SK-N-SH (cell line): ENCODE data around the gene ATP2A3. TPM values are rescaled to one million over a fixed set of nuclear protein-coding genes. Genes with fewer than 3 reads are reported as not detected.
A peak's percentile ranks its signal among the peaks of the same experiment; 100 is the strongest.

Source experiments
- CTCF ChIA-PET: fragments of 300-600, 350-600 bp; formaldehyde crosslinking; extraction: SDS; loops from one replicate; lab custom pipeline; 2021; lab: Yijun Ruan, JAX
- POLR2A ChIA-PET: fragments of 350-600 bp; sonication (Branson Sonifier 250); formaldehyde crosslinking; extraction: SDS; loops from one replicate; lab custom pipeline; 2020; ENCODE audit warnings: antibody characterized with exemption, inconsistent platforms; lab: Yijun Ruan, JAX
- DNase-seq: peaks from one replicate; pipeline ENCODE4 v3.0.0; 2012
- H2AFZ ChIP-seq: fragments of 200-600 bp; sonication (generic); 2 replicates; pipeline ENCODE4 v1.8.1; 2016; ENCODE audit warnings: antibody characterized with exemption, mild to moderate bottlenecking, low read depth
- H3F3A ChIP-seq: fragments of 200-600 bp; sonication (generic); replicated peaks from 2 replicates; pipeline ENCODE3; 2016; ENCODE audit warnings: antibody characterized with exemption, mild to moderate bottlenecking; ENCODE audit not compliant: insufficient read depth
- H3K27ac ChIP-seq, 2 experiments: fragments of 200-500 bp in 1 of 2; fragments of 200-600 bp in 1 of 2; sonication (Bioruptor generic) in 1 of 2; sonication (generic), shearing (Covaris generic) in 1 of 2; 2 replicates each; pipeline versions ENCODE4 v1.5.1 to v1.6.1; 2014 to 2016; ENCODE audit warnings: low read depth in 2 of 2, inconsistent platforms in 1 of 2, low read length in 1 of 2, mild to moderate bottlenecking in 1 of 2, mixed read lengths in 1 of 2
- H3K27me3 ChIP-seq: fragments of 200-600 bp; sonication (generic), shearing (Covaris generic); 2 replicates; pipeline ENCODE4 v1.6.1; 2016; ENCODE audit warnings: mixed run types; ENCODE audit not compliant: insufficient read depth
- H3K36me3 ChIP-seq, 2 experiments: fragments of 200-500 bp in 1 of 2; fragments of 200-600 bp in 1 of 2; sonication (Bioruptor generic) in 1 of 2; sonication (generic) in 1 of 2; replicated peaks in 1 of 2; 2 replicates each; pipeline versions ENCODE3 to v1.5.1; 2014 to 2016; ENCODE audit warnings: low read length in 1 of 2, mild to moderate bottlenecking in 1 of 2; ENCODE audit not compliant: insufficient read depth in 2 of 2, control insufficient read depth in 1 of 2
- H3K4me1 ChIP-seq, 2 experiments: fragments of 200-500 bp in 1 of 2; fragments of 200-600 bp in 1 of 2; sonication (Bioruptor generic) in 1 of 2; sonication (generic), shearing (Covaris generic) in 1 of 2; 2 replicates each; pipeline versions ENCODE4 v1.5.1 to v1.6.1; 2014 to 2016; ENCODE audit warnings: low read depth in 1 of 2, low read length in 1 of 2, mixed run types in 1 of 2; ENCODE audit not compliant: insufficient read depth in 2 of 2, control insufficient read depth in 1 of 2
- H3K4me2 ChIP-seq: fragments of 200-600 bp; sonication (generic), shearing (Covaris generic); 2 replicates; pipeline ENCODE4 v1.6.1; 2017; ENCODE audit warnings: mixed run types
- H3K4me3 ChIP-seq, 2 experiments: fragments of 200-500 bp in 1 of 2; fragments of 200-600 bp in 1 of 2; sonication (Bioruptor generic) in 1 of 2; sonication (generic), shearing (Covaris generic) in 1 of 2; 2 replicates each; pipeline versions ENCODE4 v1.5.1 to v1.8.1; 2014 to 2016; ENCODE audit warnings: low read depth in 2 of 2, inconsistent platforms in 1 of 2, low read length in 1 of 2, mild to moderate bottlenecking in 1 of 2, mixed read lengths in 1 of 2, moderate library complexity in 1 of 2
- H3K79me2 ChIP-seq: fragments of 200-600 bp; sonication (generic); 2 replicates; pipeline ENCODE4 v1.8.1; 2017; ENCODE audit warnings: mild to moderate bottlenecking; ENCODE audit not compliant: insufficient read depth
- H3K9ac ChIP-seq: fragments of 200-600 bp; sonication (generic); 2 replicates; pipeline ENCODE4 v1.6.1; 2017; ENCODE audit warnings: mixed run types
- H3K9me2 ChIP-seq: fragments of 200-600 bp; sonication (generic); 2 replicates; pipeline ENCODE4 v1.6.1; 2017; ENCODE audit warnings: mixed run types
- H3K9me3 ChIP-seq: fragments of 200-600 bp; sonication (generic); 2 replicates; pipeline ENCODE4 v1.6.1; 2017; ENCODE audit warnings: mixed run types, mild to moderate bottlenecking, moderate library complexity
- H4K20me1 ChIP-seq: fragments of 200-600 bp; sonication (generic); 2 replicates; pipeline ENCODE4 v1.6.1; 2017; ENCODE audit warnings: mild to moderate bottlenecking, mixed run types; ENCODE audit not compliant: insufficient read depth
- ELF1 ChIP-seq: IDR thresholded peaks from 2 replicates; pipeline ENCODE4 v1.4.0; 2012
- EP300 ChIP-seq, 2 experiments: IDR thresholded peaks; 2 replicates each; pipeline versions ENCODE4 v1.4.0 to v1.6.1; 2012; ENCODE audit warnings: borderline replicate concordance in 1 of 2, low read depth in 1 of 2, low read length in 1 of 2
- FOSL2 ChIP-seq: IDR thresholded peaks from 2 replicates; pipeline ENCODE4 v1.4.0; 2012; ENCODE audit warnings: low read depth, mild to moderate bottlenecking, moderate library complexity, borderline replicate concordance
- FOXJ3 ChIP-seq: sonication (generic); formaldehyde crosslinking; IDR thresholded peaks from 2 replicates; pipeline ENCODE4 v1.5.1; 2020; ENCODE audit warnings: mild to moderate bottlenecking, missing genetic modification reagents
- FOXM1 ChIP-seq: IDR thresholded peaks from 2 replicates; pipeline ENCODE4 v1.4.0; 2012; ENCODE audit warnings: low read depth, mild to moderate bottlenecking
- GABPA ChIP-seq: IDR thresholded peaks from 2 replicates; pipeline ENCODE4 v1.4.0; 2012; ENCODE audit warnings: low read depth, mild to moderate bottlenecking
- JUND ChIP-seq: IDR thresholded peaks from 2 replicates; pipeline ENCODE4 v1.4.0; 2012
- MXI1 ChIP-seq: IDR thresholded peaks from 2 replicates; pipeline ENCODE4 v1.6.1; 2012; ENCODE audit warnings: mild to moderate bottlenecking, low read depth, low read length, improper control_type of control experiment
- NFIC ChIP-seq: IDR thresholded peaks from 2 replicates; pipeline ENCODE4 v1.4.0; 2012; ENCODE audit warnings: borderline replicate concordance
- NRF1 ChIP-seq: IDR thresholded peaks from 2 replicates; pipeline ENCODE4 v1.6.1; 2012; ENCODE audit warnings: low read depth, mild to moderate bottlenecking, low read length
- POLR2AphosphoS5 ChIP-seq: IDR thresholded peaks from 2 replicates; pipeline ENCODE4 v1.6.1; 2012; ENCODE audit warnings: low read depth, low read length
- RCOR1 ChIP-seq: fragments of 150-350 bp; IDR thresholded peaks from 2 replicates; pipeline ENCODE4 v1.6.1; 2017; ENCODE audit warnings: antibody characterized with exemption, low read length
- RFX5 ChIP-seq: IDR thresholded peaks from 2 replicates; pipeline ENCODE4 v1.6.1; 2012; ENCODE audit warnings: mild to moderate bottlenecking, improper control_type of control experiment, low read length
- RXRA ChIP-seq: IDR thresholded peaks from 2 replicates; pipeline ENCODE4 v1.4.0; 2012; ENCODE audit warnings: low read depth, mild to moderate bottlenecking, borderline replicate concordance
- SMC3 ChIP-seq: IDR thresholded peaks from 2 replicates; pipeline ENCODE4 v1.6.1; 2012; ENCODE audit warnings: low read depth, low read length, improper control_type of control experiment
- TAF1 ChIP-seq: IDR thresholded peaks from 2 replicates; pipeline ENCODE4 v1.6.1; 2012; ENCODE audit warnings: low read depth, mild to moderate bottlenecking, low read length, moderate library complexity, borderline replicate concordance
- TCF12 ChIP-seq: IDR thresholded peaks from 2 replicates; pipeline ENCODE4 v1.4.0; 2012
- YY1 ChIP-seq: IDR thresholded peaks from 2 replicates; pipeline ENCODE4 v1.4.0; 2012; ENCODE audit warnings: low read depth, mild to moderate bottlenecking
- WGBS: methylation state at CpG from one replicate; pipeline ENCODE4 v1.1.6; 2017; ENCODE audit warnings: low lambda C conversion rate; 5-methylcytosine and 5-hydroxymethylcytosine counted together
- polyA plus RNA-seq, 3 experiments: library from polyadenylated mRNA; depleted of rRNA; stranded (reverse); fragments of >200 nt; gene quantifications; 2 replicates each; pipeline ENCODE4 v1.2.3, GENCODE V29; 2012
- TF ChIP-seq, protein P1 (sequence below): IDR thresholded peaks from 2 replicates; pipeline ENCODE4 v1.4.0; 2012; ENCODE audit warnings: low read depth, borderline replicate concordance
- TF ChIP-seq, protein P2 (sequence below): IDR thresholded peaks from 2 replicates; pipeline ENCODE4 v1.4.0; 2012; ENCODE audit warnings: low read depth, borderline replicate concordance
- TF ChIP-seq, protein P3 (sequence below): IDR thresholded peaks from 2 replicates; pipeline ENCODE4; 2012
- TF ChIP-seq, protein P4 (sequence below): fragments of 200-600 bp; sonication (generic); IDR thresholded peaks from 2 replicates; pipeline ENCODE4 v1.6.1; 2017; ENCODE audit warnings: antibody characterized with exemption, mild to moderate bottlenecking, moderate library complexity
- TF ChIP-seq, protein P5 (sequence below): IDR thresholded peaks from 2 replicates; pipeline ENCODE4 v1.4.0; 2012; ENCODE audit warnings: low read depth
- TF ChIP-seq, protein P6 (sequence below): IDR thresholded peaks from 2 replicates; pipeline ENCODE4 v1.6.1; 2012; ENCODE audit warnings: mild to moderate bottlenecking, low read depth, low read length, moderate library complexity

Gene ATP2A3
- polyA plus RNA-seq, 1 of the 3 experiments (the other 2 are of a cell fraction): 2.1 TPM

DNA sequence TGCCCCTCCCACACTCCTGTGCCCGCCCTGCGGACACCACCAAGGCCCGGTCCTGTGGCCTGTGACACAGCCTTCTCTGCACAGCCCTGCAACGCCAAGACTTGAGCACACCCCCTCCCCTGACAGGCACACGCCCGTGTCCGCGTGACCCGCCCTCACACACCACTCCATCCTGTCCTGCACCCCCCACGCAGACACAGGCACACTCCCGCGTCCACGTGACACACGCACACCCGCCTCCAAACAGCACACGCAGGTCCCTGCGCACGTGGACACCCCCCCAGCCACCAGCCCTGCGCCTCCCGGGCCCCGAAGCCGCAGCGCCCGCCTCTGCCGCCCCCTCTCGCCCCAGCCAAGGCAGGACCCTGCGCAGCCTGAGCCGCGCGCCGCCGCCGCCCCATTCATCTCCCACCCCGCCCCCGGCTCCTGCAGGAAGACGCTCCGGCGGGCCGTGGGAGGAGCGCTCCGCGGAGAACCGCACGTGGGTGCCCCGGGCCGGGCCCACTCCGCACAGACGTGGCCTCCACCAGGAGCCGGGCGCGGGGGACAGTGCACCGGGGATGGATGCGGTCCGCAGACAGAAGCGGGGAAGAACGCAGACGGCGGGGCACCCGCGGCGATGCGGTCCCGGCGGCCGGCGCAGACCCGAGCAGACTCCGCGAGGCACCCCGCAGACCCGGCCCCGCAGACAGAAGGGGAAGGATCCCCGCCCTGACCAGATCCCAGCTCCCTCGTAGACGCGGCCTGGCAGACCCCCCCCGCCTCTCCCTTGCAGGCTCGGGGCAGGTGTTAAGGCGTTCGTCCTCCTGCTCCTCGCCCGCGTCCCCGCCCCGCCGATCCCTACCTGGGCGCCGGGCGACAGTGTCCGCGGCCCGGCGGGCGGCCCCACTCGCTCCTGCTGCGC is 71.9 kb downstream of the ATP2A3 start:
- H2AFZ ChIP-seq: peak overlapping the region; percentile 85
- H3K9ac ChIP-seq: peak overlapping the region; percentile 69
- H3K36me3 ChIP-seq: no peaks in the 10 kb centered on the region
- ChIA-PET CTCF (interaction anchor here (1.0 to 1.7 kb wide), 4 partner anchors 12 to 183 kb away, joined by 3 to 10 read pairs (median 3); partner anchors contain the start of gene NCBP3), POLR2A (no interaction called here)
- H3K4me3 ChIP-seq: peak overlapping the region; percentile 70 to 74
- H3K79me2 ChIP-seq: peaks cover 18% of the 10 kb centered on the region; the same call in 1 of the 2 replicates
- no peaks in the 10 kb centered on the region for H3K27me3 ChIP-seq
- no peaks in the 10 kb centered on the region for H3K9me2 ChIP-seq
- peaks cover 9 to 39% of the 10 kb centered on the region in 2 experiments; a peak in 3 of 4 replicates for H3K4me1 ChIP-seq
- no peaks in the 10 kb centered on the region for H3K9me3 ChIP-seq
- H3K4me2 ChIP-seq: peak overlapping the region; percentile 96
- WGBS: 13% methylated on average over 8 of the region's 96 CpGs
- no peaks in the 10 kb centered on the region for H4K20me1 ChIP-seq
- H3K27ac ChIP-seq: no peak overlapping the region; a peak in 1 of 4 replicates
- peaks cover 19% of the 10 kb centered on the region for H3F3A ChIP-seq
- DNase-seq: peak; percentile 86
- TF ChIP-seq NRF1 (peak; percentile 35; the same call in 1 of the 2 replicates), GABPA (no peak), POLR2AphosphoS5 (no peak), YY1 (no peak), RXRA (no peak), MXI1 (peak; percentile 92), FOXJ3 (CRISPR knock-in tag) (no peak), FOSL2 (no peak), ELF1 (no peak), JUND (no peak), TCF12 (no peak), RFX5 (no peak), NFIC (no peak), RCOR1 (no peak), EP300 (IDR thresholded peaks at IDR 0.05; ENCODE audit: borderline replicate concordance in 1 of 2, low read depth in 1 of 2, low read length in 1 of 2) (no peak), SMC3 (no peak), TAF1 (no peak), FOXM1 (no peak)
- TF ChIP-seq, protein P1, sequence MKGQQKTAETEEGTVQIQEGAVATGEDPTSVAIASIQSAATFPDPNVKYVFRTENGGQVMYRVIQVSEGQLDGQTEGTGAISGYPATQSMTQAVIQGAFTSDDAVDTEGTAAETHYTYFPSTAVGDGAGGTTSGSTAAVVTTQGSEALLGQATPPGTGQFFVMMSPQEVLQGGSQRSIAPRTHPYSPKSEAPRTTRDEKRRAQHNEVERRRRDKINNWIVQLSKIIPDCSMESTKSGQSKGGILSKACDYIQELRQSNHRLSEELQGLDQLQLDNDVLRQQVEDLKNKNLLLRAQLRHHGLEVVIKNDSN: peak; percentile 82; the same call in 1 of the 2 replicates
- TF ChIP-seq, protein P2, sequence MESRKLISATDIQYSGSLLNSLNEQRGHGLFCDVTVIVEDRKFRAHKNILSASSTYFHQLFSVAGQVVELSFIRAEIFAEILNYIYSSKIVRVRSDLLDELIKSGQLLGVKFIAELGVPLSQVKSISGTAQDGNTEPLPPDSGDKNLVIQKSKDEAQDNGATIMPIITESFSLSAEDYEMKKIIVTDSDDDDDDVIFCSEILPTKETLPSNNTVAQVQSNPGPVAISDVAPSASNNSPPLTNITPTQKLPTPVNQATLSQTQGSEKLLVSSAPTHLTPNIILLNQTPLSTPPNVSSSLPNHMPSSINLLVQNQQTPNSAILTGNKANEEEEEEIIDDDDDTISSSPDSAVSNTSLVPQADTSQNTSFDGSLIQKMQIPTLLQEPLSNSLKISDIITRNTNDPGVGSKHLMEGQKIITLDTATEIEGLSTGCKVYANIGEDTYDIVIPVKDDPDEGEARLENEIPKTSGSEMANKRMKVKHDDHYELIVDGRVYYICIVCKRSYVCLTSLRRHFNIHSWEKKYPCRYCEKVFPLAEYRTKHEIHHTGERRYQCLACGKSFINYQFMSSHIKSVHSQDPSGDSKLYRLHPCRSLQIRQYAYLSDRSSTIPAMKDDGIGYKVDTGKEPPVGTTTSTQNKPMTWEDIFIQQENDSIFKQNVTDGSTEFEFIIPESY: no peak
- TF ChIP-seq, protein P3, sequence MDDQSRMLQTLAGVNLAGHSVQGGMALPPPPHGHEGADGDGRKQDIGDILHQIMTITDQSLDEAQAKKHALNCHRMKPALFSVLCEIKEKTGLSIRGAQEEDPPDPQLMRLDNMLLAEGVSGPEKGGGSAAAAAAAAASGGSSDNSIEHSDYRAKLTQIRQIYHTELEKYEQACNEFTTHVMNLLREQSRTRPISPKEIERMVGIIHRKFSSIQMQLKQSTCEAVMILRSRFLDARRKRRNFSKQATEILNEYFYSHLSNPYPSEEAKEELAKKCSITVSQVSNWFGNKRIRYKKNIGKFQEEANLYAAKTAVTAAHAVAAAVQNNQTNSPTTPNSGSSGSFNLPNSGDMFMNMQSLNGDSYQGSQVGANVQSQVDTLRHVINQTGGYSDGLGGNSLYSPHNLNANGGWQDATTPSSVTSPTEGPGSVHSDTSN: no peak
- TF ChIP-seq, protein P4, sequence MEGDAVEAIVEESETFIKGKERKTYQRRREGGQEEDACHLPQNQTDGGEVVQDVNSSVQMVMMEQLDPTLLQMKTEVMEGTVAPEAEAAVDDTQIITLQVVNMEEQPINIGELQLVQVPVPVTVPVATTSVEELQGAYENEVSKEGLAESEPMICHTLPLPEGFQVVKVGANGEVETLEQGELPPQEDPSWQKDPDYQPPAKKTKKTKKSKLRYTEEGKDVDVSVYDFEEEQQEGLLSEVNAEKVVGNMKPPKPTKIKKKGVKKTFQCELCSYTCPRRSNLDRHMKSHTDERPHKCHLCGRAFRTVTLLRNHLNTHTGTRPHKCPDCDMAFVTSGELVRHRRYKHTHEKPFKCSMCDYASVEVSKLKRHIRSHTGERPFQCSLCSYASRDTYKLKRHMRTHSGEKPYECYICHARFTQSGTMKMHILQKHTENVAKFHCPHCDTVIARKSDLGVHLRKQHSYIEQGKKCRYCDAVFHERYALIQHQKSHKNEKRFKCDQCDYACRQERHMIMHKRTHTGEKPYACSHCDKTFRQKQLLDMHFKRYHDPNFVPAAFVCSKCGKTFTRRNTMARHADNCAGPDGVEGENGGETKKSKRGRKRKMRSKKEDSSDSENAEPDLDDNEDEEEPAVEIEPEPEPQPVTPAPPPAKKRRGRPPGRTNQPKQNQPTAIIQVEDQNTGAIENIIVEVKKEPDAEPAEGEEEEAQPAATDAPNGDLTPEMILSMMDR: peak; percentile 10; the same call in 1 of the 2 replicates
- TF ChIP-seq, protein P5, sequence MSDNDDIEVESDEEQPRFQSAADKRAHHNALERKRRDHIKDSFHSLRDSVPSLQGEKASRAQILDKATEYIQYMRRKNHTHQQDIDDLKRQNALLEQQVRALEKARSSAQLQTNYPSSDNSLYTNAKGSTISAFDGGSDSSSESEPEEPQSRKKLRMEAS: peak; percentile 93
- TF ChIP-seq, protein P6, sequence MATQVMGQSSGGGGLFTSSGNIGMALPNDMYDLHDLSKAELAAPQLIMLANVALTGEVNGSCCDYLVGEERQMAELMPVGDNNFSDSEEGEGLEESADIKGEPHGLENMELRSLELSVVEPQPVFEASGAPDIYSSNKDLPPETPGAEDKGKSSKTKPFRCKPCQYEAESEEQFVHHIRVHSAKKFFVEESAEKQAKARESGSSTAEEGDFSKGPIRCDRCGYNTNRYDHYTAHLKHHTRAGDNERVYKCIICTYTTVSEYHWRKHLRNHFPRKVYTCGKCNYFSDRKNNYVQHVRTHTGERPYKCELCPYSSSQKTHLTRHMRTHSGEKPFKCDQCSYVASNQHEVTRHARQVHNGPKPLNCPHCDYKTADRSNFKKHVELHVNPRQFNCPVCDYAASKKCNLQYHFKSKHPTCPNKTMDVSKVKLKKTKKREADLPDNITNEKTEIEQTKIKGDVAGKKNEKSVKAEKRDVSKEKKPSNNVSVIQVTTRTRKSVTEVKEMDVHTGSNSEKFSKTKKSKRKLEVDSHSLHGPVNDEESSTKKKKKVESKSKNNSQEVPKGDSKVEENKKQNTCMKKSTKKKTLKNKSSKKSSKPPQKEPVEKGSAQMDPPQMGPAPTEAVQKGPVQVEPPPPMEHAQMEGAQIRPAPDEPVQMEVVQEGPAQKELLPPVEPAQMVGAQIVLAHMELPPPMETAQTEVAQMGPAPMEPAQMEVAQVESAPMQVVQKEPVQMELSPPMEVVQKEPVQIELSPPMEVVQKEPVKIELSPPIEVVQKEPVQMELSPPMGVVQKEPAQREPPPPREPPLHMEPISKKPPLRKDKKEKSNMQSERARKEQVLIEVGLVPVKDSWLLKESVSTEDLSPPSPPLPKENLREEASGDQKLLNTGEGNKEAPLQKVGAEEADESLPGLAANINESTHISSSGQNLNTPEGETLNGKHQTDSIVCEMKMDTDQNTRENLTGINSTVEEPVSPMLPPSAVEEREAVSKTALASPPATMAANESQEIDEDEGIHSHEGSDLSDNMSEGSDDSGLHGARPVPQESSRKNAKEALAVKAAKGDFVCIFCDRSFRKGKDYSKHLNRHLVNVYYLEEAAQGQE: no peak
